ENCODE measurements around the gene QRFP.

- TF ChIP-seq CTCF (IDR thresholded peaks at IDR 0.05) (peak; percentile 76 to 90 (median 87)), POLR2A (IDR thresholded peaks at IDR 0.05) (no peak)
Observed at GRCh38 chr9:130940693-130941576, 44.3 kb upstream of the QRFP start.

Measured in ovary (tissue), 3 donors.